ENCODE measurements around the gene MLIP. TPM values are rescaled to one million over a fixed set of nuclear protein-coding genes. Genes with fewer than 3 reads are reported as not detected.
"Not testable (repeated sequence)": the region's sequence is repeated elsewhere in the genome, so short reads cannot be mapped to it uniquely, and the experiment has no call there.

MLIP gene
- polyA plus RNA-seq, 1 experiment: not detected

DNA sequence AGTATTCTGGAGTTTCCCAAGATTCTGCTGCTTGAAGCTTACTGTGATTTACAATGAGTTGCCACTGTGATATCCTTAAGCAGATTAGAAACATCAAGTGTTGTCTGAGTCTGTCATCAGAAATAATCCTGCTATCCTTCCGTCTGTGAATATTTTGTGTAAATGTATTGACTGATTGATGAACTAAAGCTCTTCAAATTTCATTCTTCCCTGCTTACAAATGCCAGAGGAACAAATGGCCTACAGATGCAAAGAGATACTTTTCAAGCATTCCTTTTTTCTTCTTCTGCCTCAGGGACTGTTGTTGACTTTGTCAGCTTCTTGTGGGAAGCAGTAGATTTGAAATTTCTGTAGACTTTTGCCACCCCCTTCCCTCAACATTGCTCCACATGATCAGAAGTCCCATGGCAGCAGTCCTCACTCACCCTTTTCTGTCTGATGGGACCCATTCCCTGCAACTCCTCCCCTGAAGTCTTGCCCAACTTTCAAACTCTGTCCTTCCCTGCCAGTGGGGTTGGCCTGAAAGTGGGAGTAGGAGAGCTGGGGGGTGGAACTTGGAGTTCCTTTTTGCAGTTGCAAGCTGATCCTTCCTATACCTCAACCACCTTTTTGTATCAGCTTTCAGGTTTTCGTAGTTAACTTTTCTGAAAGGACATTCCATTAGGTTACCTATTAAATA lies 38.5 kb upstream of the MLIP start:
- no peak for DNase-seq (ENCODE audit: low read depth)
- no peak overlapping the region for H3K4me3 ChIP-seq (ENCODE audit: low read depth, low read length)
- TF ChIP-seq, protein P1, sequence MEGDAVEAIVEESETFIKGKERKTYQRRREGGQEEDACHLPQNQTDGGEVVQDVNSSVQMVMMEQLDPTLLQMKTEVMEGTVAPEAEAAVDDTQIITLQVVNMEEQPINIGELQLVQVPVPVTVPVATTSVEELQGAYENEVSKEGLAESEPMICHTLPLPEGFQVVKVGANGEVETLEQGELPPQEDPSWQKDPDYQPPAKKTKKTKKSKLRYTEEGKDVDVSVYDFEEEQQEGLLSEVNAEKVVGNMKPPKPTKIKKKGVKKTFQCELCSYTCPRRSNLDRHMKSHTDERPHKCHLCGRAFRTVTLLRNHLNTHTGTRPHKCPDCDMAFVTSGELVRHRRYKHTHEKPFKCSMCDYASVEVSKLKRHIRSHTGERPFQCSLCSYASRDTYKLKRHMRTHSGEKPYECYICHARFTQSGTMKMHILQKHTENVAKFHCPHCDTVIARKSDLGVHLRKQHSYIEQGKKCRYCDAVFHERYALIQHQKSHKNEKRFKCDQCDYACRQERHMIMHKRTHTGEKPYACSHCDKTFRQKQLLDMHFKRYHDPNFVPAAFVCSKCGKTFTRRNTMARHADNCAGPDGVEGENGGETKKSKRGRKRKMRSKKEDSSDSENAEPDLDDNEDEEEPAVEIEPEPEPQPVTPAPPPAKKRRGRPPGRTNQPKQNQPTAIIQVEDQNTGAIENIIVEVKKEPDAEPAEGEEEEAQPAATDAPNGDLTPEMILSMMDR (IDR thresholded peaks at IDR 0.05; ENCODE audit: insufficient read depth, low read depth, low read length): no peak
- POLR2A ChIA-PET: no interaction called here
- CTCF ChIA-PET: interaction anchor here (1.4 kb wide), 1 partner anchor 13 kb away, joined by 5 read pairs; no protein-coding TSS in a partner anchor
- H3K27me3 ChIP-seq (ENCODE audit: control insufficient read depth, insufficient read depth, low read length): no peaks in the 10 kb centered on the region
- no peaks in the 10 kb centered on the region for H3K36me3 ChIP-seq (ENCODE audit: control insufficient read depth, insufficient read depth, low read length)

DNA sequence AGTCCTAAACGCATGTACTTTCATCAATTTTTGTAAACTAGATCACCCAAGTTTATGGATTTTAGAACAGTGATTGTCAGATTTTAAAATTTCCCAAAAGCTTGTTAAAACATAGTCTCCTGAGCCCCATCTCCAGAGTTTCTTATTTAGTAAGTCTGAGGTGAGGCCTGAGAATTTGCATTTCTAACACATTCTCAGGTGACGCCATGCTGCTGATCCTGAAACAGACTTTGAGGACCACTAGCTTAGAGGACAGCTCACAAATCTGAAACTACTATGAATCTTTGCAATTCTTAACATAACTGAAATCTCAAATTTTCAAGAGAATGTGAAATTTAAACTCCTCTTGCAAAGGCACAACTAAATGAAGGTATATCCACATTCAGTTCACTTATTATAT lies 37.8 kb upstream of the MLIP start:
- DNase-seq (ENCODE audit: low read depth): no peak
- TF ChIP-seq, protein P1 (IDR thresholded peaks at IDR 0.05; ENCODE audit: insufficient read depth, low read depth, low read length): no peak
- Histone ChIP-seq H3K27me3 (ENCODE audit: control insufficient read depth, insufficient read depth, low read length) (no peaks in the 10 kb centered on the region), H3K36me3 (ENCODE audit: control insufficient read depth, insufficient read depth, low read length) (no peaks in the 10 kb centered on the region), H3K4me3 (ENCODE audit: low read depth, low read length) (no peak overlapping the region)
- POLR2A ChIA-PET: no interaction called here
- CTCF ChIA-PET: no interaction called here

DNA sequence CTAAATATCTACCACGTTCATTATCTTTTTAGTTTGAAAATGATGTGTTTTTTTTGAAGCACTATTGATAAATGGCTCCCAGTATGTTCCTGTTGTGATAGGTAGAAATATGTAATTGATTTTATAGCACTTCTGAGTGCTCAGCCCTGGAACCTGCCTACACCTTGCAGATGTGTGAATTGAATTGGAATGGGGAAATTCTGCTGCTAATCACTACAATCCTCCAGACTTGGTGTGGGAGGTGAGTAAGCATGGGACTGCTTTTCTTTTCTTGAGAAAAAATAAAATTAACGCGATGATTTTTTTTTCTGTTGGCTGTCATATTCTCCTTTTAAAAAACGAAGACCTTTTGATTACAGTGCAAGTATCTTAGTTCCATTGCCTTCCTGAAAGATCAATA lies 37.1 kb upstream of the MLIP start:
- no peaks in the 10 kb centered on the region for H3K36me3 ChIP-seq (ENCODE audit: control insufficient read depth, insufficient read depth, low read length)
- POLR2A ChIA-PET: no interaction called here
- CTCF ChIA-PET: no interaction called here
- TF ChIP-seq, protein P1 (IDR thresholded peaks at IDR 0.05; ENCODE audit: insufficient read depth, low read depth, low read length): no peak
- no peak for DNase-seq (ENCODE audit: low read depth)
- H3K27me3 ChIP-seq (ENCODE audit: control insufficient read depth, insufficient read depth, low read length): no peaks in the 10 kb centered on the region
- H3K4me3 ChIP-seq (ENCODE audit: low read depth, low read length): no peak overlapping the region

DNA sequence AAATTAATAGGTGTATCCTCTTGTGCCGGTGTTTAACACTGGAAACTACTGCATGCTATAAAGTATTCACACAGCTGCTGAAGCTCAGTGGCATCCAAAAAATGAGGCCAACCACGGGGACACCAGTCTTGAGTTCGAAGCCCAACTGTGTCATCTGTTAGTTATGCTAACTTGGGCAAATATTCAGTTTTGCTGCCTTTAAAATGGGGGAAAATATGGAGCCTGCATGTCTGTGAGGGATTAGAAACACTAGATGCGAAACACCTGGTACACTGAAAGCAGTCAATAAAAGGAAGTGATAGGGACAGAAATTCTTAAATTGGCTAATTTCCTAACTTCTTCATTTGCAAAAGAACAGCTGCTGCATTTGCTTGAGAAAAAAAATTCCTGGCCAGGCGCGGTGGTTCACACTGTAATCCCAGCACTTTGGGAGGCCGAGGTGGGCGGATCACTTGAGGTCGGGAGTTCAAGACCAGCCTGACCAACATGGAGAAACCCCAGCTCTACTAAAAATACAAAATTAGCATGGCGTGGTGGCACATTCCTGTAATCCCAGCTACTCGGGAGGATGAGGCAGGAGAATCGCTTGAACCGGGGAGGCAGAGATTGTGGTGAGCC lies 36.6 kb upstream of the MLIP start:
- CTCF ChIA-PET: no interaction called here
- POLR2A ChIA-PET: interaction anchor here (0.7 kb wide), 1 partner anchor 96 kb away, joined by 12 read pairs; no protein-coding TSS in a partner anchor
- Histone ChIP-seq H3K4me3 (ENCODE audit: low read depth, low read length) (no peak overlapping the region), H3K27me3 (ENCODE audit: control insufficient read depth, insufficient read depth, low read length) (no peaks in the 10 kb centered on the region), H3K36me3 (ENCODE audit: control insufficient read depth, insufficient read depth, low read length) (no peaks in the 10 kb centered on the region)
- peak; percentile 17 for DNase-seq (ENCODE audit: low read depth)
- TF ChIP-seq, protein P1 (IDR thresholded peaks at IDR 0.05; ENCODE audit: insufficient read depth, low read depth, low read length): no peak

DNA sequence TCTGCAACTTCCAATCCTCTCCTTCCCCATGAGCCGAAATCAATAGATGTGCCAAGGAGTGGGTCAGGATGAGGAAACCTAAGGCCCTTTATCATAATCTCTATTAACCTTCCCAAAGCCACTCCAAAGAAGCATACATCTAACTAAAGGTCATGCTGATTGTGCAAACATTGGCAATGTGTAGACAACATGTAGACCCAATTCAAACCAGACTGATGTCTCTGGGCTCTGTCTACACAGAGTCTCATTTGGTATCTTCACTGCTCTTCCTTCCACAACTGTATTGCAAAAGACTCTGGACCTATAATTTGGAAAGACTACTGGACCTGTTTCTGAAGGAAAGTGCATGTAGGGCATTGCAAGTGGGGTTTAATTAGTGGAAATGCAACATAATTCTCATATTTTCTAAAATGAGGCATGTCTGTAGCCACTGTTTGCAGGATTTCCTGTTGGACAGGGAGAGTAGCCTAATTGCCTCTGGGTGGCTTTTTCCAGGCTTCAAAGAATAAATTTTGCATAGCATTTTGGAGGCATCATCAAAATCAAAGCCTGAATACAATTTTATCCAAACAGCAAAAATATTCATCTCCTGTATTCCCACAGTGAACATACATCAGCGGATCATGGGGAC lies 35.0 kb upstream of the MLIP start:
- ChIA-PET POLR2A (no interaction called here), CTCF (no interaction called here)
- H3K36me3 ChIP-seq (ENCODE audit: control insufficient read depth, insufficient read depth, low read length): no peaks in the 10 kb centered on the region
- TF ChIP-seq, protein P1 (IDR thresholded peaks at IDR 0.05; ENCODE audit: insufficient read depth, low read depth, low read length): no peak
- no peak overlapping the region for H3K4me3 ChIP-seq (ENCODE audit: low read depth, low read length)
- no peak for DNase-seq (ENCODE audit: low read depth)
- H3K27me3 ChIP-seq (ENCODE audit: control insufficient read depth, insufficient read depth, low read length): no peaks in the 10 kb centered on the region

DNA sequence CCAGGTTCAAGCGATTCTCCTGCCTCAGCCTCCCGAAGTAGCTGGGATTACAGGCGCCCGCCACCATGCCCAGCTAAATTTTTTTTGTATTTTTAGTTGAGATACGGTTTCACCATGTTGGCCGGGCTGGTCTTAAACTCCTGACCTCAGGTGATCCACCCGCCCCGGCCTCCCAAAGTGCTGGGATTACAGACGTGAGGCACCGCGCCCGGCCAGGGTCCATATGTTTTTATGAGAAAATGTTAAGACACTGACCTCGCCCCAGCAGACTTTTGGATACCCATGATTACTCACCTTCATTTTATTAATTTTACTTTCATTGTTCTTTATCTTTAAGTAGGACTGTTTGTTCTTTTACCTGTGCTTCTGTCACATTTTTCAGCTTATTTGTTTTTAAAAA lies 29.7 kb upstream of the MLIP start:
- DNase-seq (ENCODE audit: low read depth); H3K27me3 ChIP-seq (ENCODE audit: control insufficient read depth, insufficient read depth, low read length); H3K4me3 ChIP-seq (ENCODE audit: low read depth, low read length); CTCF ChIA-PET; POLR2A ChIA-PET; H3K36me3 ChIP-seq (ENCODE audit: control insufficient read depth, insufficient read depth, low read length): not testable (repeated sequence)

Data from BJ (cell line).